Measurements from ENCODE around the gene ARL6IP1.
"Not testable (repeated sequence)": the region's sequence is repeated elsewhere in the genome, so short reads cannot be mapped to it uniquely, and the experiment has no call there.

The ARL6IP1 gene

DNA sequence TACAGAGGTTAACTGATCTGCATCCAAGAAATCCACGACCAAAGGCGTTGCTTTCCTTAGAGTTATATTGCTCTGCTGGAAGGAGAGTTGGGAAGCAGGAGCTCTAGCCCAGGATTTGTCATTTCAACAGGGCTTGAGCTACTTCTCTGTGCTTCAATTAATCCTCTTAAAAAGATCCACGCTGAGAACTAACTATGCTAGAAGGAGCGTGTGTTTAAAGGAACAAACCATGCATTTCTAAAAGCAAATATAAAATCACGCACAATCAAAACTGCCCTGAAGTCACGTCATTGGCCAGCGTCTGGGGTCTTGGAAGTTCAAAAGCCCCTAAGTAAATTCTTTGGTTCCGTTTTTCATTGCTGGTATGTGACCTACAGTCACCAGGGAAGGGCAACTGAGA lies 1.1 kb downstream of the ARL6IP1 start:
- DNase-seq (ENCODE audit: insufficient read length, low spot score) (no peak), FAIRE-seq (no peak)

DNA sequence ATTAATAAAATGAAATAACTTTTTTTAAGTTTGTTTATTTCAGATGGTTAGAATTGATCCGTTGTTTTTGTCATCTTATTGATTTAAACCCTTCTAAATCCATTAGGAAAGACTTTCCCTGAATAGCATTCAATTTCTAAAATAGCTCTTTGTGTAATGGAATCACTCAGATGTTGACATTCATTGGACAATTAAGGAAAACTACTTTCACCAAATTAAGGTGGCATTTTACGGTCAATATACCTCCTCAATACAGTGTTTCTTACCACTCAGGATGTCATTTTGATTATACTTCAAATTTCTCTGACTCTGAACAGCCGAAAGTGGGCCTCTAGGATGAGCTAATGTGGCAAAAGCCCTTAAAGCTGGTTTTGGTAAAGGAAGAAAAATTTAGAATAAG lies 1.8 kb downstream of the ARL6IP1 start:
- FAIRE-seq (no peak), DNase-seq (ENCODE audit: insufficient read length, low spot score) (no peak)

DNA sequence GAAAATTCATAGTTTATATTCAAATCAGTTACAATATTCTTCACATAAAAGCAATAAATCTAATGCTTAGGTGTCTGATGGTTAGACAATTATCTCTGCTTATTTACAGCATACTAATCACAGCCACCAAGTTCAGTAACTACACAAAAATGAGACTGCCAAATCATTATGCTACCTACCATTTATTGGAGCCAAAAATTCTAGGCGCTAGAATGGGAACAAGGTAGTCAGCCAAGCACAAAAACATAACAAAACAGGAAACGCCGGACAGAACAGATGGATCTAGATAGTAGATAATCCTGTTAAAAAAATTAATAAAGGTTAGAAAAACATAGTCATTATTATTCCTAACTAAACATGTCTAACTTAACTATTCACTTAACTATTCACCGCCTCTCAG lies 3.6 kb downstream of the ARL6IP1 start:
- DNase-seq (ENCODE audit: insufficient read length, low spot score), result no peak
- no peak for FAIRE-seq

DNA sequence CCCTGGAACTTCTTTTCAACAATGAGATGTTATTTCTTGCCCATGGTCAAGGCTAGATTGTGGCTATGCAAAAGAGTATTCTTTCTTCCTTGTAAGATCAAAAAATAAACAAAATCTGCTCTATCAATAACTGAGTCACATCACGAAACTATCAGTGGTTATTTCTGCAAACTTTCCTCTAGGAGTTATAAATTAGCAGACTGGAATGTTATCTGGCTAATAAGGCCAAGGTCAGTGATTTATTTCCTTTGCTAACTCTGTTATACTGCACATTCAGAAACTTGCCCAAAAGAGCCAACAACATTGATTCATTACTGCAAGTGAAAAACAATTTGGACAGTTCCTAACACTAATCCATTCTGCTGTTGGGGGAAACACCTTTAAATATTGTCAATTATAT lies 5.0 kb downstream of the ARL6IP1 start:
- DNase-seq (ENCODE audit: insufficient read length, low spot score) (no peak), FAIRE-seq (no peak)

DNA sequence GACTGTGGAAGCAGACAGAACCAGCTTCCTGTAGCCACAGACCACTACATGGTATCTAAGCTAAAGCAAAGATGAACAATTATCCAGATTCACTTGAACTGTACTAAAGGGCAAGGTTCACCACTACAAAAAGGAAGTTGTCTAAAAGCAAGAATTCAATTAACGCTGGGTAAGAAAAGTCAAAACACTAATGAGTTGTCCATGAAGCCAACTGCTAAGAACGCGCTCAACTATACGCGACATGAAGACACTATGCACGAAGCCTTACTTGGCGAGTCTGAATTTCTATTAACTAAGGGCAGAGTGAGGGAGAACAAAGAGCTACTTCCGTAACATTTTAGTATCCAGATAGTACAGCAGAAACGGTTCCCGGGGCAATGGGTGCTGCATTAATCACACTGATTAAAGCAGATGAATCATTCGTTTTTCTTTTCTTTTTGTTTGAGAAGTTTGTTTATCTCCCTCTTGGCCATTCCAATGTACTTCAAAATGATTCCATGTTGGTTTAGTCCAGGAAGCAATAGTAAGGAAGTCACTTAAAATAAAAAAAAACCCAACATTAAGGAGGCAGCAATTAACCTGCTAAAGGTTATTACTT lies 8.4 kb downstream of the ARL6IP1 start:
- no peak for FAIRE-seq

DNA sequence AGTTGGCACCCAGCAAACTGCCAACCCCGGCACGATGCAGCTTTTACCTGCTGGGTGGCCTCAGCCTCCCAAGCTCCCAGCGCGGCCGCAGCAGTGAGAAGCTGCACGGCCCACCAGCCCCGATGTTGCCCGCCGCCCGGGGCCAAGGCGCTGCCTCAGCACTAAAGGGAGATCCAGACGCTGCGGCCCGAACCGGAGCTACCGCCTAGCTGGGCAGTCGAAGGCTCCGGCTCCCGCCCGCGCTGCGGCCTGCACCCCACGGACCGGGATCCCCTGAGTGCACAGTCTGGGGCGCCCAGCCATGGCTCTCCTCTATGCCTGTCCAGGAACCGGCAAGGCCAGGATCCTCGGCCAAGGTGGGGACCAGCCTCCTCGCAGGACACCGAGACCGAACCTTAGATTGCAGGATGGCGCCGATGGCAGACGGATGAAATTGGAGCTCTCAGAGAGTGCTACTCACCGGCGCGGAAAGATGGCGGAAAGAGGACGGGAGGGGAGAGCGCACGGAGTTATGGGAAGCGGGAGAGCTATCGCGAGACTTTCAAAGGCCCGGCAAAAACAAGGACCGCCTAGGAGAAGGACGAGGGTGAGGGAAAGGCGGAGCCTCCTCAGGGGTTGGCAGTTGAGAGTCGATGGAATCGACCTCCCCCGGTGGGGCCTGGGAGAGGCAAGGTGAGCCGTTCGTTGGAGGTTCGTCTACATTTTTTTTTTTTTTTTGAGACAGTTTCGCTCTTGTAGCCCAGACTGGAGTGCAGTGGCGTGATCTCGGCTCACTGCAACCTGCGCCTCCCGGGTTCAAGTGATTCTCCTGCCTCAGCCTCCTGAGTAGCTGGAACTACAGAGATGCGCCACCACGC lies 11.3 kb downstream of the ARL6IP1 start, which contains the start of gene RPS15A:
RPS15A (minus strand) TSS at position 485 of the 857 bp plus-strand sequence. CDS start 1,221 bp downstream, outside the sequence.
- peak; percentile 82 for DNase-seq (ENCODE audit: insufficient read length, low spot score)
- peak; percentile 94 for FAIRE-seq

More for the DNA sequence above, 8.4 kb downstream of the ARL6IP1 start:
- no peak for DNase-seq (ENCODE audit: insufficient read length, low spot score)

DNA sequence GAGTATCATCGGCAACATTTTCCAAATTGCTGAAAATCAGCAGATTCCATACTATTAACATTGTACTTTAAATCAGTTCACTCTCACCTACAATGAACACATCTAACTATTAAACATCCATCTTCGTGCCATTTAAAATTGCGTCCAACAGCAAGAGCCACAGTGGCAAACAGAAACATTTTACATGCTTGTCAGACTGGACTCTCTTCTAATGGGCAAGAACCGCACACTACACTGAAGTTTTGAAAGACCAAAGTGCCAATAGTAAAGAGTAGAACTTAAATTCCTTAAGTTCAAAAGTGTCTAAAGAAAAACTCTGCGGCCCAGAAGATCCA lies 11.9 kb downstream of the ARL6IP1 start:
- no peak for DNase-seq (ENCODE audit: insufficient read length, low spot score)
- no peak for FAIRE-seq

DNA sequence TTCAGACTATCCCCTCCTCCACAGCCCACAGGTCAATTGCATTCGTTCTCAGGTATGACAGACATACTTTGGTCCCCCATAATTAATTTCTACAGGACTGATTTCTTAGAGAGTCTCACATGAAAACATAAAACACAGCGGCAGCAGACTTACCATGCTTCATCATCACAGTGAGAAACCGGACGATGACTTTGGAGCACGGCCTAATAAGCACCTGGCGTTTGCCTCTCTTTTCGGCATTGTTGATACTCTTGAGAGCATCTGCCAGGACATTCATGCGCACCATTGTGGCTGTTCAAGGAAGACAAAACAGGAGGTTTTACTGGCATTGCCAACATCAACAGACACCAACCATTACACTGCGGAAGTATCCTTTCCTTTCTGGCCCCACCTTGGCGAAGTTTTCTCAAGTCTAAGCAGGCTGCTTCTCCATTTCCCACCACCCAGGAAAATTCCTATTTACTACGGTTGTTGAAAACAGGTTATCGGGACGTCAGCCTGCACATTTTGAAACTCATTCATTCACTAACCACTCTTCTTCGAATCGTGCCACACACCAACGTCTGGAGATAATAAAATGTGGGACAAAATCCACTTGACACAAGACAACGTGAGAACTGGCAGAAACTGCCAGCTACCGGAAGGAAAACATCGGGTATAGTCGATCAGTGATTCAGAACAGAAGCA lies 12.4 kb downstream of the ARL6IP1 start:
- DNase-seq (ENCODE audit: insufficient read length, low spot score) (no peak), FAIRE-seq (no peak)

DNA sequence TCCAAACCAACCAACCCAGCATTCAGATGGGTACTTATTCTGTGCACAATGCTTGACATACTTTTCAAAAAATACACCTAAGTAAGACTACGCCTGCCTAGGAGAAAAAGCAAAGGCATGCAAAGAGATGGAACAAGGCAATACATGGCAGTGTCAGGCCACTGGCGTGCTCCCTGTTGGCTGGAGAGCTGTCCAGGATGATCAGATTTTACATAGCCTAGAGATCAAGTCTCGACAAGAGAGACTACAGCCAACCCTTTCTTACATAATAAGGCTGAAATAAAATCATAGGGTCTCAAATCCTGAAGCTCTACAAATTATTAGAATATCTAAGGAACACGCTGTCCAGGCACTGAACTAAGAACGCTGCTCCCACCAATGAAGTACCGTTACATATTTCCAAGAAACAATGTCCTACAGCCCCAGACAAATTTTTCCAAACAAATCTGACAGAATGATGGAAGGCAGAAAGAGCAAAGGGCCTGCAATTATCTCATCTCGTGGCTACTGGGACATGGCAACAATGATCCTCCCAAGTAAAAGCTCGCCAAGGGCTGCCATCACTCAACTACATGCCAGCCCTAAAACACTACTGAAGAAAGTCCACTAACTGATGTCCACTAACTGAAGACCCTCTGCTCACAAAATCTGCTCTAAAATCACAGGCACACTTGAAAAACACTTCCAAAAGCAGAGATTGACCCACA lies 16.3 kb downstream of the ARL6IP1 start:
- DNase-seq (ENCODE audit: insufficient read length, low spot score), result no peak
- FAIRE-seq, result no peak

DNA sequence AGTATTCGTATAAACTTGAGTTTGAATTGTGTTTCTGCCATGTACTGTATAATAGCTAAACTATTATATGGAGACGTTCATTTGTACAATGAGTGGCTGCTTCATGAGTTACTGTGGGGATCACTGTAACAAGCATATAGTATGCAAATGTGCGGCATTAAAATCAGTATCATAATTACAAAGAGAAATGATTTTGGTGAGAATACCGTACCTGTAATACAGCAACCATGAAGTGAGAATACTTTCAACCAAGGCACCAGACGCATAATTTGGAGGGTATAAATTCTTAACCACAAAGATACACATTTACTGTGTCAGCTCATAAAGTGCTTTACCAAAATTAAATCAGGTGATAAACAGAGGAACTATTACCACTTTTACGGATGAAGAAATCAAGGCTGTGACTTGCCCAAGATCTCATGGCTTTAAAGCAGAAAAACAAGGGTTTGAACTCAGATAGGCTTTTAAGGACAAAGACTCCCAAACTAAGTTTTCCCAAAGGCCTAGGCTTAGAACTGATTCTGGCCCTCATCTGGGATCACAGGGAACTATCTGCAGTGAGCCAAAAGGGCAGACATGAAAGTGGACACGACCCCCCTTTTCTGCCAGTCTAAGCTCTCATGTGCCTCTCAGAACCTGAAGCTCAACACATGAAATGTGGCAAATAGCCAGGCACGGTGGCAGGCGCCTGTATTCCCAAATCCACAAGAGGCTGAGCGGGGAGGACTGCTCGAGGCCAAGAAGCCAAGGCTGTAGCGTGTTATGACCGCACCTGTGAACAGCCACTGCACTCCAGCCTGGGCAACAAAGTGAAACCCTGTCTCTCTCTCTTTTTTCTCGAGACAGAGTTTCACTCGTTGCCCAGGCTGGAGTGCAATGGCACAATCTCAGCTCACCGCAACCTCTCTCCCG lies 17.7 kb downstream of the ARL6IP1 start:
- FAIRE-seq (no peak), DNase-seq (ENCODE audit: insufficient read length, low spot score) (no peak)

DNA sequence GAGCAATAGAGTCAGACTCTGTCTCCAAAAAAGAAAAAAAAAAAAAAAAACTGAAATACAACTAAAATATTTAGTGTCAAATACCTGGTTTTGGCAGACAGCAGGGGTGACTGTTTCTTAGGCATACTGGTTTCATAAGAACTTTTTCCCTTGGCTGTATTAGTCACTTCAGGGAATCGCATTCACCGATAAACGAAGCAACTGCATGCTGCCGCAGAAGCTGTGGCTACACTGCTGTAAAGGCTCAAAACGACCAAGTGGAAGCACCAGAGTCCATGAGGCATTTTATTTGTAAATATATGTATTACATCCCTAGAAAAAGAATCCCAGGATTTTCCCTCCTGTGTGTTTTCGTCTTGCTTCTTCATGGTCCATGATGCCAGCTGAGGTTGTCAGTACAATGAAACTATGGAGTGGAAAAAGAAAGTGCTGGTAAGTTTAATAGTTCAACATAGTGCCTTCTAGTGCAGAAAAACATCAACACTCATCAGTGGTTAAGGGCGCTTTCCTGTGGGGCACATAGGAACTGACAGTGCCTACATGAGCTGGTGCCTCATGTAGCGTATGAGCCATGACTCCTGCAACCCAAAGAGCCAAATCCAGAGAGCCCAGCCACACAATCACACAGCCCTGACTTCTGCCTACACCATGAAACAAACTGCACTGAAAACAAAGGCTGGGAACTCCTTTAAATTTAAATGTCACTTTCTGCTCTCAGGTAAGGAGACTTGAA lies 18.5 kb downstream of the ARL6IP1 start:
- FAIRE-seq (no peak), DNase-seq (ENCODE audit: insufficient read length, low spot score) (no peak)

DNA sequence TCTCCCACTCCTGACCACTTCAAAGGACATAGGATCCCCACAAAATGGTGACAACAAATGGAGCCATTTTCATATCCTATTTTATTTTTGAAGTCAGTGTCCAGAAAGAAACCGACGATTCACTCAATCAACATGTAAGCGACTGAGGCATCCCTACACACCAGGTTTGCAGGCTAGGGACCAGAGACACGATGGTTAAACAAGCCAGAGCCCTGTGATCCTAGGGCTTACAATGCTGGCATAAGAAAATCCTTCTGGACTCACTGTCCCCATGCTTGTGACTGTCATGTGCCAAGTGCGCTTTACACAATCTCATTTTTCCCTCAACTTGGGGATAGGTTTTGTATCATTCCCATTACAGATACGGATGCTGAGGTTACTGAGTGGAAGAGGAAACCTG lies 20.1 kb downstream of the ARL6IP1 start:
- not testable (repeated sequence) for FAIRE-seq; DNase-seq (ENCODE audit: insufficient read length, low spot score)

DNA sequence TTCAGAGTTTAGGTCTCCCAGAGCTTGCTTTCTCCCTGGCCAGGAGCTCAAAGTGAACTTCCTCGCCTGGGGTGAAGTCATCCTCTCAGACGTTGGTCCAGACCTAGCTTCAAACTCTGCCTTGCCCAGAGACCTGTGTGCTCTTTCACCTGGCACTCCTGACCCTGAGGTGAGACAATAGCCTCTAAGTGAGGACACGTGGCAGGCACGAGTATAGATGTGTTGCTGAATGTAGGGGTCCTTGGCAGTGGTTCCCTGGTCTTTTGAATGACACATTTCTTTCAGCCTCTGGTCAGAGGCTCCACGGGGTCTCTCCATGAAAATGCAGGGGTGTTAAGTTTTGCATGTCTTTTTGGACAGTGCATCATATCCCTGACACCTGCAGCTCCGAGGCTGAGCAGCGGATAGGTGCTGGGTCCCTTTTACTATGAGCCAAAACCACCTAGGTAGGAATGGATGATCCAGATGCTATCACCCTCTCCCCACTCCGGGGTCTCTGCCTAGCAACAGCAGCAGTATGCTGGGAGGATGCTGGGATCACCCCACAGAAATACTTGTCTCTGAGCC lies 20.8 kb downstream of the ARL6IP1 start:
- not testable (repeated sequence) for DNase-seq (ENCODE audit: insufficient read length, low spot score); FAIRE-seq

DNA sequence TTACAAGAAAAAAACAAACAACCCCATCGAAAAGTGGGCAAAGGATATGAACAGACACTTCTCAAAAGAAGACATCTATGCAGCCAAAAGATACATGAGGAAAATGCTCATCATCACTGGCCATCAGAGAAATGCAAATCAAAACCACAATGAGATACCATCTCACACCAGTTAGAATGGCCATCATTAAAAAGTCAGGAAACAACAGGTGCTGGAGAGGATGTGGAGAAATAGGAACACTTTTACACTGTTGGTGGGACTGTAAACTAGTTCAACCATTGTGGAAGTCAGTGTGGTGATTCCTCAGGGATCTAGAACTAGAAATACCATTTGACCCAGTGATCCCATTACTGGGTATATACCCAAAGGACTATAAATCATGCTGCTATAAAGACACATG lies 23.7 kb downstream of the ARL6IP1 start:
- DNase-seq (ENCODE audit: insufficient read length, low spot score); FAIRE-seq: not testable (repeated sequence)

DNA sequence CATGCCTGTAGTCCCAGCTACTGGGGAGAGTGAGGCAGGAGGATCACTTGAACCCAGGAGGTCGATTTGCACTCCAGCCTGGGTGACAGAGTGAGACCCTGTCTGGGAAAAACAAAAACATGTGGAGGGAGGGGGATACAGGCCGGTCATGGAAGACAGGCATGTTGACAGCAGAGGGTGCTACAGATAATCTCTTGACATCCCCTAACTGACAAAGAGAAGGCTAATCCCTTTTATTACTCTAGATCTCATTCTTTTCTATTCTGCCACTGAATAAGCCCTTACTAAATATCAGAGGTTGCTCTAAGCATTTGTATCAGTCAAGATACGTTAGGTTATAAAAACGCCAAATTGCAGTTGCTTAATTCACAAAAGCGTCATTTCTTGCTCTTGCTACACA lies 25.0 kb downstream of the ARL6IP1 start:
- FAIRE-seq, result not testable (repeated sequence)

DNA sequence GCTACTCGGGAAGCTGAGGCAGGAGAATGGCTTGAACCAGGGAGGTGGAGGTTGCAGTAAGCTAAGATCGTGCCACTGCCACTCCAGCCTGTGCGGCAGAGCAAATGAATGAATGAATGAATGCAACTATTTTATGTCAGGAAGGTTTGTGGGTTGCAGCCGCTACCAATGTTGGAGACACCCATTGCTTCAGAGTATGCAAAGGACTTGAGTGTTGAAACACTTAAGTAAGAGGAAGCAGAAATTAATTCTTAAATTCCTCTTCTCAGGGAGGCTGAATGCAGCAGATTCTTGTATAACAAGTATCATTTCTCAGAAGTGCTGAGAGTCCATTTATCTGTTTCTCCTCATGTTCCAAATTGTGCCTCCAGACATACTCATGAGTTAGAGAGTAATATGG lies 26.7 kb downstream of the ARL6IP1 start:
- DNase-seq (ENCODE audit: insufficient read length, low spot score); FAIRE-seq: not testable (repeated sequence)

More for the DNA sequence above, 25.0 kb downstream of the ARL6IP1 start:
- DNase-seq (ENCODE audit: insufficient read length, low spot score), result not testable (repeated sequence)

DNA sequence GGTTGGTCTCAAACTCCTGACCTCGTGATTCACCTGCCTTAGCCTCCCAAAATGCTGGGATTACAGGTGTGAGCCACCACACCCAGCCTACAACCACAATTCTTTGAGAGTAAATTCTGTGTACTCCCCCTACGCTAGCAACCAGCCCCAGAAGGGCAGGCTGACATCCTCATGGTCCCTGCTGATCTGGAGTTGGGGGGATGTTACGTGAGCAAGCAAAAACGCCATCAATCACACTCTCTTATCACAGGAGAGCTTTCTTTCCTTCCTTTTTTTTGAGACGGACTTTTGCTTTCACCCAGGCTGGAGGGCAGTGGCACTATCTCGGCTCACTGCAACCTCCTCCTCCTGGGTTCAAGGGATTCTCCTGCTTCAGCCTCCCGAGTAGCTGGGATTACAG lies 29.2 kb downstream of the ARL6IP1 start:
- not testable (repeated sequence) for FAIRE-seq; DNase-seq (ENCODE audit: insufficient read length, low spot score)

DNA sequence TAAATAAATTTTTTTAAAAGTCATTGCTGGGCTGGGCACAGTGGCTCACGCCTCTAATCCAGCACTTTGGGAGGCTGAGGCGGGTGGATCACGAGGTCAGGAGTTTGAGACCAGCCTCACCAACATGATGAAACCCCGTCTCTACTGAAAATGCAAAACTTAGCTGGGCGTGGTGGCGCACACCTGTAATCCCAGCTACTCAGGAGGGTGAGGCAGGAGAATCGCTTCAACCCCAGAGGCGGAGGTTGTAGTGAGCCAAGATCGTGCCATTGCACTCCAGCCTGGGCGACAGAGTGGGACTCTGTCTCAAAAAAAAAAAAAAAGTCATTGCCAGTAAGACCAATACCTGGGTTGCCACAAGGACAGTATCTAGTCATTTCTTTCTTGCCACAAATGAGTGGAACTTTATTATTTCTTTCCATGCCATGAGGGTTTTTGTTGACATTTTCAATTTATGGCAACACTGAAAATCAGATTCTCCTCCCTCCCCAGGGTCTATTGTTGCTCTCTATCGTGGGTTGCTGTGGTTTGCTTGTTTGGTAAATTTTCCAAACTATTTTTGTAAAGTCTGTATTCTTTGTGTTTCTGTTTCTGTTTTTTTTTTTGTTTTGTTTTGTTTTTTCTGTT lies 30.9 kb downstream of the ARL6IP1 start:
- not testable (repeated sequence) for FAIRE-seq; DNase-seq (ENCODE audit: insufficient read length, low spot score)
